Measurements from ENCODE around the gene HSD3B7.

DNA sequence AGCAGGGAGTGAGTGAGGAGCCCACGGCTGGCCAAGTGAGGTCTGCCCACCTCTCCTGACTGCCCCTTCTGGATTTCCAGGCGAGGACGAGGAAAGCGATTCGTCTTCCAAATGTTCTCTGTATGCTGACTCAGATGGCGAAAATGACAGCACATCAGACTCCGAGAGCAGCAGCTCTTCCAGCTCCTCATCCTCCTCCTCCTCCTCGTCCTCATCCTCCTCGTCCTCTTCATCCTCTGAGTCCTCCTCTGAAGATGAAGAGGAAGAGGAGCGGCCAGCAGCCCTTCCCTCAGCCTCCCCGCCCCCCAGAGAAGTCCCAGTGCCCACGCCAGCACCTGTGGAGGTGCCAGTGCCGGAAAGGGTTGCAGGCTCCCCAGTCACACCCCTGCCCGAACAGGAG, 13.7 kb upstream of the HSD3B7 start:
- TF ChIP-seq, protein P1, sequence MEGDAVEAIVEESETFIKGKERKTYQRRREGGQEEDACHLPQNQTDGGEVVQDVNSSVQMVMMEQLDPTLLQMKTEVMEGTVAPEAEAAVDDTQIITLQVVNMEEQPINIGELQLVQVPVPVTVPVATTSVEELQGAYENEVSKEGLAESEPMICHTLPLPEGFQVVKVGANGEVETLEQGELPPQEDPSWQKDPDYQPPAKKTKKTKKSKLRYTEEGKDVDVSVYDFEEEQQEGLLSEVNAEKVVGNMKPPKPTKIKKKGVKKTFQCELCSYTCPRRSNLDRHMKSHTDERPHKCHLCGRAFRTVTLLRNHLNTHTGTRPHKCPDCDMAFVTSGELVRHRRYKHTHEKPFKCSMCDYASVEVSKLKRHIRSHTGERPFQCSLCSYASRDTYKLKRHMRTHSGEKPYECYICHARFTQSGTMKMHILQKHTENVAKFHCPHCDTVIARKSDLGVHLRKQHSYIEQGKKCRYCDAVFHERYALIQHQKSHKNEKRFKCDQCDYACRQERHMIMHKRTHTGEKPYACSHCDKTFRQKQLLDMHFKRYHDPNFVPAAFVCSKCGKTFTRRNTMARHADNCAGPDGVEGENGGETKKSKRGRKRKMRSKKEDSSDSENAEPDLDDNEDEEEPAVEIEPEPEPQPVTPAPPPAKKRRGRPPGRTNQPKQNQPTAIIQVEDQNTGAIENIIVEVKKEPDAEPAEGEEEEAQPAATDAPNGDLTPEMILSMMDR (optimal IDR thresholded peaks at IDR 0.05 in 1 of 3, IDR thresholded peaks at IDR 0.05 in 1 of 3, conservative IDR thresholded peaks at IDR 0.05 in 1 of 3; ENCODE audit: extremely low read depth in 1 of 3, insufficient read depth in 2 of 3, low read length in 3 of 3) = no peak
- no peak for TF ChIP-seq EZH2 (IDR thresholded peaks at IDR 0.05; ENCODE audit: low read length)
